ENCODE results near the gene RPL27.

GRCh38 chr17:42985225-42985624, 13.0 kb upstream of the RPL27 start:
- TF ChIP-seq, protein P1, sequence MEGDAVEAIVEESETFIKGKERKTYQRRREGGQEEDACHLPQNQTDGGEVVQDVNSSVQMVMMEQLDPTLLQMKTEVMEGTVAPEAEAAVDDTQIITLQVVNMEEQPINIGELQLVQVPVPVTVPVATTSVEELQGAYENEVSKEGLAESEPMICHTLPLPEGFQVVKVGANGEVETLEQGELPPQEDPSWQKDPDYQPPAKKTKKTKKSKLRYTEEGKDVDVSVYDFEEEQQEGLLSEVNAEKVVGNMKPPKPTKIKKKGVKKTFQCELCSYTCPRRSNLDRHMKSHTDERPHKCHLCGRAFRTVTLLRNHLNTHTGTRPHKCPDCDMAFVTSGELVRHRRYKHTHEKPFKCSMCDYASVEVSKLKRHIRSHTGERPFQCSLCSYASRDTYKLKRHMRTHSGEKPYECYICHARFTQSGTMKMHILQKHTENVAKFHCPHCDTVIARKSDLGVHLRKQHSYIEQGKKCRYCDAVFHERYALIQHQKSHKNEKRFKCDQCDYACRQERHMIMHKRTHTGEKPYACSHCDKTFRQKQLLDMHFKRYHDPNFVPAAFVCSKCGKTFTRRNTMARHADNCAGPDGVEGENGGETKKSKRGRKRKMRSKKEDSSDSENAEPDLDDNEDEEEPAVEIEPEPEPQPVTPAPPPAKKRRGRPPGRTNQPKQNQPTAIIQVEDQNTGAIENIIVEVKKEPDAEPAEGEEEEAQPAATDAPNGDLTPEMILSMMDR (conservative IDR thresholded peaks at IDR 0.05; ENCODE audit: low read depth, low read length), result no peak
- TF ChIP-seq POLR2A (IDR thresholded peaks at IDR 0.05; ENCODE audit: low read depth, low read length) (no peak), CEBPB (IDR thresholded peaks at IDR 0.05; ENCODE audit: low read depth, low read length) (no peak), RCOR1 (IDR thresholded peaks at IDR 0.05; ENCODE audit: insufficient replicate concordance, low read length) (no peak), USF2 (IDR thresholded peaks at IDR 0.05; ENCODE audit: low read depth, low read length) (no peak), SMC3 (IDR thresholded peaks at IDR 0.05; ENCODE audit: low read depth, low read length) (no peak), MAFK (IDR thresholded peaks at IDR 0.05; ENCODE audit: low read depth, low read length) (no peak), RFX5 (IDR thresholded peaks at IDR 0.05; ENCODE audit: low read depth, low read length) (no peak), MXI1 (IDR thresholded peaks at IDR 0.05; ENCODE audit: borderline replicate concordance, low read depth, low read length) (no peak), RAD21 (IDR thresholded peaks at IDR 0.05; ENCODE audit: low read length) (no peak)
- TF ChIP-seq, protein P2, sequence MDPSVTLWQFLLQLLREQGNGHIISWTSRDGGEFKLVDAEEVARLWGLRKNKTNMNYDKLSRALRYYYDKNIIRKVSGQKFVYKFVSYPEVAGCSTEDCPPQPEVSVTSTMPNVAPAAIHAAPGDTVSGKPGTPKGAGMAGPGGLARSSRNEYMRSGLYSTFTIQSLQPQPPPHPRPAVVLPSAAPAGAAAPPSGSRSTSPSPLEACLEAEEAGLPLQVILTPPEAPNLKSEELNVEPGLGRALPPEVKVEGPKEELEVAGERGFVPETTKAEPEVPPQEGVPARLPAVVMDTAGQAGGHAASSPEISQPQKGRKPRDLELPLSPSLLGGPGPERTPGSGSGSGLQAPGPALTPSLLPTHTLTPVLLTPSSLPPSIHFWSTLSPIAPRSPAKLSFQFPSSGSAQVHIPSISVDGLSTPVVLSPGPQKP (IDR thresholded peaks at IDR 0.05; ENCODE audit: borderline replicate concordance, low read depth, low read length), result no peak

Measured in IMR-90 (cell line).